HL-60 (cell line): ENCODE data around the gene AKAP13.

ENCODE experiments used
- DNase-seq, 2 experiments: peaks; one replicate each; pipeline ENCODE4 v3.0.0-alpha.2; 2010 to 2020; ENCODE audit warnings: low read depth in 1 of 2, low spot score in 1 of 2
- H3K27ac ChIP-seq: fragments of 250-450 bp; sonication (Bioruptor Pico); replicated peaks from 2 replicates; pipeline ENCODE4 v1.5.1; 2020; ENCODE audit warnings: mild to moderate bottlenecking, moderate library complexity
- H3K27me3 ChIP-seq: fragments of 250-450 bp; sonication (Bioruptor Pico); 2 replicates; pipeline ENCODE4 v1.5.1; 2021; ENCODE audit warnings: mild to moderate bottlenecking, moderate library complexity; ENCODE audit not compliant: insufficient read depth, poor library complexity, severe bottlenecking
- H3K4me3 ChIP-seq: replicated peaks from 2 replicates; pipeline ENCODE4 v1.5.1; 2011; ENCODE audit warnings: mild to moderate bottlenecking, control low read depth, low read length; ENCODE audit not compliant: insufficient read depth
- CTCF ChIP-seq: IDR thresholded peaks from one replicate; pipeline ENCODE4 v1.5.1; 2011; ENCODE audit warnings: low read length, control low read depth, inconsistent platforms; ENCODE audit not compliant: insufficient read depth
- GABPA ChIP-seq: IDR thresholded peaks from 2 replicates; pipeline ENCODE4 v1.6.1; 2012; ENCODE audit warnings: low read depth
- POLR2AphosphoS5 ChIP-seq: IDR thresholded peaks from 2 replicates; pipeline ENCODE4 v1.6.1; 2012; ENCODE audit warnings: low read depth
- REST ChIP-seq: IDR thresholded peaks from 2 replicates; pipeline ENCODE4 v1.6.1; 2012; ENCODE audit warnings: low read depth; ENCODE audit not compliant: insufficient replicate concordance
- SPI1 ChIP-seq: IDR thresholded peaks from 2 replicates; pipeline ENCODE4 v1.6.1; 2012; ENCODE audit warnings: low read depth, mild to moderate bottlenecking, borderline replicate concordance

The AKAP13 gene

GRCh38 chr15:85768595-85769168, 388.3 kb downstream of the AKAP13 start:
- H3K4me3 ChIP-seq, result no peak overlapping the region
- no peaks in the 10 kb centered on the region for H3K27me3 ChIP-seq
- no peak for DNase-seq
- TF ChIP-seq CTCF (no peak), GABPA (no peak), REST (no peak), SPI1 (no peak), POLR2AphosphoS5 (no peak)
- H3K27ac ChIP-seq, result no peak overlapping the region

GRCh38 chr15:85769182-85769900, 388.9 kb downstream of the AKAP13 start:
- no peak overlapping the region for H3K4me3 ChIP-seq
- no peak for TF ChIP-seq SPI1
- TF ChIP-seq GABPA, result no peak
- TF ChIP-seq REST, result no peak
- no peak for TF ChIP-seq CTCF
- TF ChIP-seq POLR2AphosphoS5, result no peak
- no peak overlapping the region for H3K27ac ChIP-seq

GRCh38 chr15:85770096-85771041, 390.0 kb downstream of the AKAP13 start:
- Histone ChIP-seq H3K27me3 (no peaks in the 10 kb centered on the region), H3K27ac (no peak overlapping the region), H3K4me3 (no peak overlapping the region)
- no peak for DNase-seq
- no peak for TF ChIP-seq GABPA
- no peak for TF ChIP-seq REST
- no peak for TF ChIP-seq POLR2AphosphoS5
- TF ChIP-seq SPI1, result no peak
- no peak for TF ChIP-seq CTCF

More at GRCh38 chr15:85769182-85769900, 388.9 kb downstream of the AKAP13 start:
- DNase-seq, result no peak
- H3K27me3 ChIP-seq, result no peaks in the 10 kb centered on the region
